WTC11 (cell line): ENCODE measurements around the gene GSTA1.
"Not testable (repeated sequence)": the region's sequence is repeated elsewhere in the genome, so short reads cannot be mapped to it uniquely, and the experiment has no call there.

Source experiments
- ATF3 ChIP-seq: sonication (generic); formaldehyde crosslinking; conservative IDR thresholded peaks from 2 replicates; pipeline ENCODE4 v1.8.1; 2022; ENCODE audit warnings: mild to moderate bottlenecking, missing genetic modification reagents
- CBFB ChIP-seq: sonication (generic); formaldehyde crosslinking; IDR thresholded peaks from 2 replicates; pipeline ENCODE4 v1.8.1; 2022; ENCODE audit warnings: mild to moderate bottlenecking, low read depth, missing genetic modification reagents
- CTCF ChIP-seq: fragments of 200-600 bp; IDR thresholded peaks from 2 replicates; pipeline ENCODE4 v1.8.0; 2022; ENCODE audit warnings: antibody characterized with exemption
- ELF4 ChIP-seq: sonication (generic); formaldehyde crosslinking; IDR thresholded peaks from 2 replicates; pipeline ENCODE4 v1.8.1; 2022; ENCODE audit warnings: low read depth, mild to moderate bottlenecking, moderate library complexity, missing genetic modification reagents
- FOXK1 ChIP-seq: sonication (generic); formaldehyde crosslinking; IDR thresholded peaks from 2 replicates; pipeline ENCODE4 v1.8.0; 2022; ENCODE audit warnings: mild to moderate bottlenecking, moderate library complexity, missing genetic modification reagents
- MLX ChIP-seq: sonication (generic); formaldehyde crosslinking; IDR thresholded peaks from 2 replicates; pipeline ENCODE4 v1.8.1; 2023; ENCODE audit warnings: mild to moderate bottlenecking, missing genetic modification reagents, moderate library complexity
- NR1H2 ChIP-seq: sonication (generic); formaldehyde crosslinking; IDR thresholded peaks from 2 replicates; pipeline ENCODE4 v1.9.0; 2021; ENCODE audit warnings: mild to moderate bottlenecking, moderate library complexity, missing genetic modification reagents
- RELA ChIP-seq: sonication (generic); formaldehyde crosslinking; IDR thresholded peaks from 2 replicates; pipeline ENCODE4 v1.8.1; 2022; ENCODE audit warnings: missing genetic modification reagents, mild to moderate bottlenecking, borderline replicate concordance
- USF1 ChIP-seq: sonication (generic); formaldehyde crosslinking; IDR thresholded peaks from 2 replicates; pipeline ENCODE4 v1.8.0; 2022; ENCODE audit warnings: mild to moderate bottlenecking, missing genetic modification reagents
- ZBTB43 ChIP-seq: sonication (generic); formaldehyde crosslinking; IDR thresholded peaks from 2 replicates; pipeline ENCODE4 v1.8.1; 2023; ENCODE audit warnings: mild to moderate bottlenecking, missing genetic modification reagents

- not testable (repeated sequence) for TF ChIP-seq FOXK1 (CRISPR knock-in tag); CTCF; ATF3; USF1 (CRISPR knock-in tag); ZBTB43 (CRISPR knock-in tag); CBFB (CRISPR knock-in tag); MLX (CRISPR knock-in tag); RELA (CRISPR knock-in tag); ELF4 (CRISPR knock-in tag); NR1H2 (CRISPR knock-in tag)
Measured at GRCh38 chr6:52803668-52804255, at the start of gene GSTA1.
